Stimulated activated CD4-positive, alpha-beta T cell treated with anti-CD3 and anti-CD28 coated beads, Interleukin-4, amount 100 ng/mL, for 24 hours (primary cell): ENCODE results near the gene UBE2J1.

Source experiments
- DNase-seq: peaks from one replicate; pipeline ENCODE4 v3.0.0-alpha.2; 2020

Gene UBE2J1

DNA sequence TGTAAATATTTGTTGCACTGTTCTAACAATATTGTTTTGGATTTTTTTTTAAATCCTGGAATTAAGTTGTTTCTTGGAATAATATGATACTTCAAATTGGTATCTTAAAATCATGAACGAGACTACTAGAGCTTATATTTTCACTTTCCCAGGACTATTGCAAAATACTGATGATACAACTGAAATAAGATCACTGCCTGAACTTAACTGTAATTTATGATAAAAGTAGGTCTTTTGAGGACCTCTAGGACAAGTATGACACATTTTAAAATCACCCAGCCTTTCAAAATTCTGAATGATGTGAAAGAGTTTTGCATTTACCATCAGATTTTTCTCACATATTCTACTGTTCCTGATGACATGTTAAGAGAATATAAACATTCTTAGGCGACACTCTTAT is 8.6 kb upstream of the UBE2J1 start:
- no peak for DNase-seq

DNA sequence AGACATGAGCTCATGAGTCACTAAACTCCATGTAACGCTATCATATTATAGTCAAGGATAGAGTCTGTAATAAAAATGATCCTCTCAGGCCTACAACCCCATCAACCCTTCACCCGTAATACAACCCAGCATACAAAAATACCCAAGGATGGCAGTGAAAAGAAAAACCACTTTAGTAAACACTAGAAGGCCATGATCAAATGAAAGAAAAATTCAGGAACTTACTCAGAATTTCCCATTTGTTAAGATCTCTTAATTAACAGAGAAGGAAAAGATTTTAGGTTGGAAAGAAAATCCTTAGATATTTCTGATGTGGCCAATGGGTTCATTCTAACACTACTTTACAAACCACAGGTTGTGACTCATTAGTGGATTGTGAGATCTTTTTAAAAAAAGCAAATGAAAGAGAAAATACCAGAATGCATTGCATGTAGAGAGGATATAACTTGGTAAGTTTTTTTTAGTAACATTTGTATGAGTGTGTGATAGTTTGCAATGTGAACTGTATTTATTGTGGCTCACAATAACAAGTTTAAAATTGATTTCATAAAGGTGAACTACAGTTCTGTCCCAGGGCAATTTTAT is 8.0 kb upstream of the UBE2J1 start:
- DNase-seq, result no peak

- DNase-seq, result no peak
Measured at GRCh38 chr6:89359561-89359960, 7.0 kb upstream of the UBE2J1 start.

- no peak for DNase-seq
Measured at GRCh38 chr6:89357390-89357789, 4.9 kb upstream of the UBE2J1 start.

- no peak for DNase-seq
Measured at GRCh38 chr6:89356642-89357170, 4.2 kb upstream of the UBE2J1 start.

DNA sequence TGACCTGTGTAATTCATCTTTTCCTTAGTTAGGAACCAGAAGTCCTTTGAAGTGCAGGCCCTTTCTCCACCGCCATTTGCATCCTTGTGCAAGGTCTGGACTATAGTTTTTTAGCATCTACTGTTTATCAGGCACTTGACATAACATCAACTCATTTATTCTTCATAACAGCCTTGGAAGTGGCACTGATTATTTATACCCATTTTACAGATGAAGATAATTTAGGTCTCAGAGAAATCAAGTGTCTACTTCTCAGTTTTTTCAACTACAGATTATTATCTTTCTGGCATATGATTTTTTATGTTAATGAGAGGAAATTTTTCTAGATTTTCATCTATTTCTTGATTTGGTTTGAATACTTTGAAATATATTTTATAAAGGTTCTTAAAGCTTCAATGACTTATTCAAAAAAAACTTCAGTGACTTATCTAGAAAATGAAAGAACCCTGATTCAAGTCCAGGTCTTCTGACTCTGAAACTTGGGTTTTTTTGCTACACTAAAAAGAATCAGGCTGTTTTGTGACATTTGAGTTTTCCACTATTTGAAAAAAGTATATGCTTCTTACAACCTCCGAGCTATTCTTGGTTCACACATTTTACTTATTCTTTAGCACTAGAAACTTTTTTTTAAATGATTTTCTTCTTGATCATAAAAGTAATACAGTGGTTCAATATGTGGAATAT is 3.1 kb upstream of the UBE2J1 start:
- no peak for DNase-seq

DNA sequence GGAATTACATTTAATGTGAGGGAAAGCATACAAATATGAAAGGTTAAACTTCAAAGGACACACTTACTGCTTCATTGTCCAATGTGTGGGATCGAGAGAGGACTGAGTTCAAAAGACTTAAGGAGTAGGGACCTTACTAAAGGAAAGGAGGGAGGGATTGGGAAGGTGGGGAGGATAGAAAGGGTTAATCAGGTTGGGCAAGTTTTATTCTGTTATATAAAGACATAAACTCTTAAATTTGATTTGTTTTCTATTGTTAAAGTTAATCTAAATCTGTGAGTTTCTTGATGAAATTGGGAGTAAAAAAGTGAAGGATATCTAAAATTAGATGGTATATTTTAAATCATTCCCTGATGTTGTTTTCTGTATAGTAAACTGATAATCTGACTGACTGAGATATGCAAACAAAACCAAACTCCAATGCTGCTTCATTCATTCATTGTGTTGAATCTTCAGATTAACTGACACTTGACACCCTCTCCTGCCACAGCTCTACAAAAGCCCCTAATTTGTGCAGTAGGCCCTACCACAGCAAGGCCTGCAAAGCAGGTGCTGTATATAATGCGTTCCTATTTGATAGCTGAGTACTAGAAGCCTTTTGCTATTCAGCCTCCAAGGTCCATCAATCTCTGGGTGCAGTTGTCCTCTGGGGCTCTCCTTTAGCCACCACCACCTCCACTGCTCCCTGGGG is 1.3 kb upstream of the UBE2J1 start:
- no peak for DNase-seq

GRCh38 chr6:89353118-89353556 is 615 bp upstream of the UBE2J1 start:
- no peak for DNase-seq

DNA sequence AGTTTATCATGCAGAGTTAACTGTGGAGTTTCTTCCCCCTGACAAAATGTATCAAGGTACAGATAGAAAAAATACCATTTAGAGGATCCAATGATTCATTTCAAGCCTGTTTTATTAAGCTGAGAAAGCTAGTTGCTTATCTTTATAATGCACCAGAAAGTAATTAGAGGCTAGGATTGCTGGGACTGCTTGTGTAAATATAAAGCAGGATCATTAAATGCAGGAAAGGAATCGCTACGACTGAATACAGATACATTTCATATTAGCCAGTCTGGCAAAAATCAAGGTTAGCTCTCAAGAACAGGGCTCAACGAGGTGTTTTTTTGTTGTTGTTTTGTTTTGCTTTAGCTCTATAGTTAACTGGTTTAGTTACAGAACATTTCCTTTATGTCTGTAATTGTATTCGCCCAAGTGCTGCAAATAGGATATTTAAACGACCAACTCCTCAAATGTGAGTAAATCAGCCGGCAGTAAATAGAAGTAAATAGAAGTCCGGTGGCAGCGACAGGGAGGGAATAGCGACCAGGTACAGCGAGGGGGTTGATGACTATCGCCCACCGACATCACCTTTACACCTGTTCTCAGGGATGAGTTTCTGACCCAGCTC is 748 bp downstream of the UBE2J1 start:
- no peak for DNase-seq

DNA sequence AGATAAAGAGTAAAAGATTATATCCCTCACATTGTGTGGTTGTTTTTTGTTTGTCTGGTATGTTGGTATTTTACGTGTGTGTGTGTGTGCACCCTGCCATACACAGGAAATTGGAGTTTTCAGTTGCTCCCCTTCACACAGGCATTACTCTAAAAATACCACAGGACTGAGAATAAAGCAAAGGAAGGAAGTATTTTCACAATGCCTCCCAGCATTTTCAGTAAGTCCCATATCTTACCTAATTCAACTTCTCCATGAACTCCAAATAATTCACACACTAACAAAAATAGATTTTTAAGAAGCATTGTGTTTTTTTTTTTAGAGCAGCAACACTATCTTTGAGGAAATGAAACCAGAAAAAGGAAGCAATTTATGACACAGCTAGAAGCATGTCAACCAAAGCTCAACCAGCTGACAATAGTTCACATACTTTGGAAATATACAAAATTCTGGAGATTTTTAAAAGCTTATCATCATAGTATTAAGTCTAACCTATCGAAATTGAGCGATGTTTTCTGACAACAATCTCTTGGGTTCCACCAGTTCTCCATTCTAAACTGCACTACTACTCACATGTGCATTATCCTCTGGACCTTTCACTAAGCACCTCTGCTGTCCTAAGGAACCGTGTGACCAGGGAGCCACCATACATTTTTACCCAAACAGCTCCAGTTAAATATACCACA is 2.1 kb downstream of the UBE2J1 start:
- DNase-seq, result no peak

DNA sequence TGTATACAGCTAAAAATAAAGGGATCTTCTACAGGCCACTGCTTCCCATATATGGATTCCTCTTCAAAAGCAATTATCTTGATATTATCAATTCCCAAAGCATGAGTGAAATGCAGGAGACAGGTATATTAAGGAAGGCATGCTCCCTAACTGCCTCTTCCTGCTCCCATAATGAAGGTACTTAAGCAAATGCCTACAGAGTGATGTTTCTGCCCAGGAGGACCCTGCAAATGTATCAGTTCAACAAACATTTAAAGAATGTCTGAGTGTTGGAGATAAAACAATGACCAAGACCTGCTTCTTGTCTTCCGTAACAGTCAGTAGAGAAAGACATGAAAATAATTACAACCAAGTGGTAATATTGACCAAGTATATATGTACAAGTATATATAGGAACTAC is 4.2 kb downstream of the UBE2J1 start:
- no peak for DNase-seq

DNA sequence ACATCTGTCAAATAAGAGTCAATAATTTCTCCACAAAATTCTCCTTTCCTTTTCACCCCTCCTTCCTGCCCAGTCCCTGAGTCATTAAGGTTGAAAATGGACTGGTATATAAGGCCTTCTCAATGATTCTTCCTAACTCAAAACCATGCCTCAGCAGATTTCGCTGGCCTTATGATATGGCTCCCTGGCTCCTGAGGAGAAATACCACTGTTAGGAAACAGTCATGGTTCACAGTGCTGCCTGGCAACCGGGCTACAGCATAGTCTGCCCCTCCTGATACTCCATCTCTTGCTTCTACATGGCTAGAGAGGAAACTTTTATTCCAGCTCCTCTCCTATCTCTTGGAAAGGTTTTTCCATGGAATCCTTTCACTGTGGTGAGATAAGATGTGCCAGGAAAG is 4.7 kb downstream of the UBE2J1 start:
- no peak for DNase-seq

GRCh38 chr6:89346433-89346832 is 6.1 kb downstream of the UBE2J1 start:
- DNase-seq, result no peak

- DNase-seq, result no peak
Measured at GRCh38 chr6:89339565-89339964, 13.0 kb downstream of the UBE2J1 start.

GRCh38 chr6:89335164-89335563 is 17.4 kb downstream of the UBE2J1 start:
- DNase-seq, result no peak

- DNase-seq, result no peak
Measured at GRCh38 chr6:89330910-89331309, 21.6 kb downstream of the UBE2J1 start.

GRCh38 chr6:89328976-89329375 is 23.5 kb downstream of the UBE2J1 start:
- no peak for DNase-seq

DNA sequence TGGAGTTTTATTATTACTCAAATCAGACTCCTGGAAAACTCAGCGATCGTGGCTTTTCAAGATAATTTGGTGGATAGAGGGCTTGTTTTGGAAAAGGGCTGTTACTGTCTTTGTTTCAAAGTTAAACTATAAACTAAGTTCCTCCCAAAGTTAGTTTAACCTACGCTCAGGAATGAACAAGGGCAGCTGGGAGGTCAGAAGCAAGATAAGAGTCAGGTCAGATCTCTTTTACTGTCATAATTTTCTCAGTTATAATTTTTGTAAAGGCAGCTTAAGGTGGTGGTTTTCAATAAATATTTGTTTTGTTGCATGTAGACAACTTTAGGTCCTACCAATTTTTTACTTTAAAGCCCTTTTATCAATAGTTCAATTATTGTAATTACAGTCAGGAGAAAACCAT is 28.2 kb downstream of the UBE2J1 start:
- DNase-seq, result no peak

GRCh38 chr6:89323511-89323971 is 29.0 kb downstream of the UBE2J1 start:
- no peak for DNase-seq

GRCh38 chr6:89321131-89321970 is 31.2 kb downstream of the UBE2J1 start:
- no peak for DNase-seq

- no peak for DNase-seq
Measured at GRCh38 chr6:89320012-89320559, 32.4 kb downstream of the UBE2J1 start.

- no peak for DNase-seq
Measured at GRCh38 chr6:89317067-89317466, 35.5 kb downstream of the UBE2J1 start.
